Neural cell (in vitro differentiated cells): Measurements from ENCODE around the gene ZBTB21. TPM values are rescaled to one million over a fixed set of nuclear protein-coding genes. Genes with fewer than 3 reads are reported as not detected.

Experiments used
- H2AFZ ChIP-seq: fragments of 200-600, 300-800 bp; sonication (generic), shearing (Covaris generic); 2 replicates; pipeline ENCODE4 v1.6.0; 2014; ENCODE audit warnings: low read depth, mild to moderate bottlenecking, antibody characterized with exemption, low read length, moderate library complexity
- H3F3A ChIP-seq: fragments of 200-600 bp; shearing (Covaris generic); 2 replicates; pipeline ENCODE4 v1.6.1; 2016; ENCODE audit warnings: mild to moderate bottlenecking, moderate library complexity, mixed read lengths, antibody characterized with exemption, low read length; ENCODE audit not compliant: insufficient read depth, poor library complexity, severe bottlenecking
- H3K27ac ChIP-seq: fragments of 200-600, 300-800 bp; sonication (generic), shearing (Covaris generic); 2 replicates; pipeline ENCODE4 v1.5.1; 2014; ENCODE audit warnings: mild to moderate bottlenecking, low read length, moderate library complexity
- H3K27me3 ChIP-seq: fragments of 300-800, 200-600 bp; sonication (generic), shearing (Covaris generic); 2 replicates; pipeline ENCODE4 v1.6.0; 2014; ENCODE audit warnings: mild to moderate bottlenecking, low read depth, low read length, moderate library complexity; ENCODE audit not compliant: insufficient read depth
- H3K36me3 ChIP-seq: fragments of 300-800, 200-600 bp; sonication (generic), shearing (Covaris generic); 2 replicates; pipeline ENCODE4 v1.5.1; 2014; ENCODE audit warnings: mild to moderate bottlenecking, antibody characterized with exemption, low read length, moderate library complexity; ENCODE audit not compliant: insufficient read depth
- H3K4me2 ChIP-seq: fragments of 300-800, 200-600 bp; sonication (generic), shearing (Covaris generic); 2 replicates; pipeline ENCODE4 v1.6.0; 2014; ENCODE audit warnings: mild to moderate bottlenecking, low read length
- H3K4me3 ChIP-seq: fragments of 300-800, 200-600 bp; sonication (generic), shearing (Covaris generic); 2 replicates; pipeline ENCODE4 v1.5.1; 2014; ENCODE audit warnings: mild to moderate bottlenecking, low read length, moderate library complexity
- H3K79me2 ChIP-seq: fragments of 200-600 bp; shearing (Covaris generic); replicated peaks from 2 replicates; pipeline ENCODE4 v1.6.0; 2014; ENCODE audit warnings: mild to moderate bottlenecking, low read length, moderate library complexity; ENCODE audit not compliant: insufficient read depth
- H3K9ac ChIP-seq: fragments of 300-800, 200-600 bp; sonication (generic), shearing (Covaris generic); 2 replicates; pipeline ENCODE4 v1.6.1; 2016; ENCODE audit warnings: mild to moderate bottlenecking, low read length, mixed read lengths
- H3K9me2 ChIP-seq: fragments of 200-600 bp; shearing (Covaris generic); 2 replicates; pipeline ENCODE4 v1.6.1; 2016; ENCODE audit warnings: mild to moderate bottlenecking, low read length, mixed read lengths; ENCODE audit not compliant: insufficient read depth
- H3K9me3 ChIP-seq: fragments of 200-600, 300-800 bp; sonication (generic), shearing (Covaris generic); 2 replicates; pipeline ENCODE4 v1.6.1; 2016; ENCODE audit warnings: mild to moderate bottlenecking, mixed run types, low read length, moderate library complexity, mixed read lengths
- H4K20me1 ChIP-seq: fragments of 200-600 bp; shearing (Covaris generic); 2 replicates; pipeline ENCODE4 v1.6.1; 2016; ENCODE audit warnings: mild to moderate bottlenecking, mixed run types; ENCODE audit not compliant: insufficient read depth
- EP300 ChIP-seq: fragments of 450-650 bp; conservative IDR thresholded peaks from 2 replicates; pipeline ENCODE4 v1.6.1; 2014; ENCODE audit warnings: antibody characterized with exemption, mild to moderate bottlenecking, moderate library complexity; ENCODE audit not compliant: poor library complexity, severe bottlenecking
- EZH2 ChIP-seq: fragments of 200-600, 300-800 bp; shearing (Covaris generic), sonication (generic); IDR thresholded peaks from 2 replicates; pipeline ENCODE4 v1.6.1; 2014; ENCODE audit warnings: antibody characterized with exemption, low read length, borderline replicate concordance, mild to moderate bottlenecking; ENCODE audit not compliant: insufficient read depth, poor library complexity, severe bottlenecking
- MXI1 ChIP-seq: fragments of 450-650 bp; conservative IDR thresholded peaks from 2 replicates; pipeline ENCODE4 v1.6.1; 2014; ENCODE audit warnings: antibody characterized with exemption, mild to moderate bottlenecking; ENCODE audit not compliant: poor library complexity, severe bottlenecking
- POLR2AphosphoS5 ChIP-seq: IDR thresholded peaks from 2 replicates; pipeline ENCODE4 v1.6.1; 2012
- RAD21 ChIP-seq: fragments of 450-650 bp; conservative IDR thresholded peaks from 2 replicates; pipeline ENCODE4 v1.6.1; 2014; ENCODE audit warnings: antibody characterized with exemption, mild to moderate bottlenecking, moderate library complexity
- REST ChIP-seq: IDR thresholded peaks from 2 replicates; pipeline ENCODE4 v1.6.1; 2012; ENCODE audit warnings: borderline replicate concordance
- SMC3 ChIP-seq: fragments of 450-650 bp; conservative IDR thresholded peaks from 2 replicates; pipeline ENCODE4 v1.6.1; 2014; ENCODE audit warnings: antibody characterized with exemption, mild to moderate bottlenecking, moderate library complexity; ENCODE audit not compliant: poor library complexity
- TAF1 ChIP-seq: IDR thresholded peaks from 2 replicates; pipeline ENCODE4 v1.6.1; 2012; ENCODE audit warnings: low read depth
- polyA plus RNA-seq: library from polyadenylated mRNA; depleted of rRNA; stranded (reverse); fragments of >200 nt; gene quantifications from 2 replicates; pipeline ENCODE4 v1.2.3, GENCODE V29; 2014
- TF ChIP-seq, protein P1 (sequence below): fragments of 450-650 bp; IDR thresholded peaks from 2 replicates; pipeline ENCODE4 v1.5.1; 2014; ENCODE audit warnings: antibody characterized with exemption, mild to moderate bottlenecking, moderate library complexity; ENCODE audit not compliant: poor library complexity, severe bottlenecking

ZBTB21 gene
- polyA plus RNA-seq, 1 donor from 2014 or later = 8.0 TPM

DNA sequence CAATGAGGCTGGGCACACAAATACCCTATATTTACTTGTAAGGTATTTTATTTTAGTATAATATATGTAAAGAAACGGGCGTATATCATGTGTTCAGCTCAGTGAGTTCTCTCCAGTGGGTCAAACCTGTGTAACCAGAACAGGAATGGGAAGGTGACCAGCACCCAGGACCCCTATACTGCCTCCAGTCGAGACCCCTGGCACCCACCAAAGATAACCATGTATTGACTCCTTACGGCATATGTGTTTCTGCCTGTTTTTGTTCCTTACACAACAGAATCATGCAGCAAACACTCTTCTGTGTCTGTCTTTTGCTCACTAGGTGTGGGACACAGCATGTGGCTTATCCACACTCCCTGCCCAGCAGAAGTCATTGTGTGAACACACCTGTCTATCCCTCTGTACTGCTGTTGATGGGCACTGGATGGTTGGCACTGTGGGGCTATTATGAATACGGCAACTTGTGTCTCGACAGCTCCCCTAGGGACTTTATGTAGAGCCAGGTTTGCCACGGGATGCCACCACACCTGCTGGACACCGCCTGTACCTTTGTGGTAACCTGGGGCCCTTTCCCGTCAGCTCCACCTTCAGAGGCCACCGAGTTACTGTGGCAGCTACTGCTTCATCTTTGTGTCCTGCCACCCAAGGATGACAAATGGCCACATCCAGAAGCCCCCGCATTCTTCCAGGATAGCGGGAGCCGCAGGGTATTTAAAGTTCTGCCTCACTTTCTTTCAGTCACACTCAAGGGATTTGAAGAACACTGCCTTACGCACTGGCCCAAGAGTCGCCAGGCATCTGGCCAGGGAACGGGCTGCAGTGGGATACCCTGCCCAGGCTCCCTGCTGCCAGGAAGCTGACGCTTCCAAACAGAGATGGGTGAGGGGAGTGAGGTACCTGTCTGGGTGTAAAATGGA lies 32.9 kb downstream of the ZBTB21 start:
- Histone ChIP-seq H3K4me2 (no peak overlapping the region), H3K4me3 (no peak overlapping the region), H2AFZ (no peak overlapping the region), H3K79me2 (no peaks in the 10 kb centered on the region), H4K20me1 (no peaks in the 10 kb centered on the region), H3K36me3 (no peaks in the 10 kb centered on the region), H3K9me2 (no peaks in the 10 kb centered on the region), H3K27me3 (no peaks in the 10 kb centered on the region), H3K27ac (no peak overlapping the region), H3F3A (no peaks in the 10 kb centered on the region), H3K9me3 (peaks cover 3% of the 10 kb centered on the region), H3K9ac (no peak overlapping the region)
- TF ChIP-seq, protein P1, sequence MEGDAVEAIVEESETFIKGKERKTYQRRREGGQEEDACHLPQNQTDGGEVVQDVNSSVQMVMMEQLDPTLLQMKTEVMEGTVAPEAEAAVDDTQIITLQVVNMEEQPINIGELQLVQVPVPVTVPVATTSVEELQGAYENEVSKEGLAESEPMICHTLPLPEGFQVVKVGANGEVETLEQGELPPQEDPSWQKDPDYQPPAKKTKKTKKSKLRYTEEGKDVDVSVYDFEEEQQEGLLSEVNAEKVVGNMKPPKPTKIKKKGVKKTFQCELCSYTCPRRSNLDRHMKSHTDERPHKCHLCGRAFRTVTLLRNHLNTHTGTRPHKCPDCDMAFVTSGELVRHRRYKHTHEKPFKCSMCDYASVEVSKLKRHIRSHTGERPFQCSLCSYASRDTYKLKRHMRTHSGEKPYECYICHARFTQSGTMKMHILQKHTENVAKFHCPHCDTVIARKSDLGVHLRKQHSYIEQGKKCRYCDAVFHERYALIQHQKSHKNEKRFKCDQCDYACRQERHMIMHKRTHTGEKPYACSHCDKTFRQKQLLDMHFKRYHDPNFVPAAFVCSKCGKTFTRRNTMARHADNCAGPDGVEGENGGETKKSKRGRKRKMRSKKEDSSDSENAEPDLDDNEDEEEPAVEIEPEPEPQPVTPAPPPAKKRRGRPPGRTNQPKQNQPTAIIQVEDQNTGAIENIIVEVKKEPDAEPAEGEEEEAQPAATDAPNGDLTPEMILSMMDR = no peak
- TF ChIP-seq EP300 (no peak), SMC3 (no peak), POLR2AphosphoS5 (no peak), MXI1 (no peak), REST (no peak), EZH2 (no peak), TAF1 (no peak), RAD21 (no peak)

GRCh38 chr21:41976611-41977010 lies 33.5 kb downstream of the ZBTB21 start:
- Histone ChIP-seq H3K4me3 (no peak overlapping the region), H3K9ac (no peak overlapping the region), H3K4me2 (no peak overlapping the region), H3K79me2 (no peaks in the 10 kb centered on the region), H3K27me3 (no peaks in the 10 kb centered on the region), H3K36me3 (no peaks in the 10 kb centered on the region), H3K27ac (no peak overlapping the region), H3F3A (no peaks in the 10 kb centered on the region), H3K9me3 (peaks cover 3% of the 10 kb centered on the region), H3K9me2 (no peaks in the 10 kb centered on the region), H4K20me1 (no peaks in the 10 kb centered on the region), H2AFZ (no peak overlapping the region)
- TF ChIP-seq MXI1 (no peak), TAF1 (no peak), REST (no peak), SMC3 (no peak), EZH2 (no peak), EP300 (no peak)
- TF ChIP-seq, protein P1 = no peak
